Lower lobe of right lung (tissue), 2 donors: ENCODE data around the gene KDM2A. TPM values are rescaled to one million over a fixed set of nuclear protein-coding genes. Genes with fewer than 3 reads are reported as not detected.

Experiments used
- ATAC-seq, 2 donors: fragments of 200-7000 bp; cut with Tn5 transposase; one replicate each; pipeline ENCODE4 v1.9.1; 2020 to 2022; ENCODE audit warnings: mild to moderate bottlenecking in 2 of 2, moderate library complexity in 2 of 2
- DNase-seq: peaks from one replicate; pipeline ENCODE4 v3.0.0-alpha.2; 2020
- H3K27ac ChIP-seq: fragments of 200-600 bp; one replicate; pipeline ENCODE4 v1.8.0; 2022
- H3K27me3 ChIP-seq: fragments of 200-600 bp; one replicate; pipeline ENCODE4 v1.8.0; 2022; ENCODE audit warnings: low read depth
- H3K36me3 ChIP-seq: fragments of 200-600 bp; one replicate; pipeline ENCODE4 v1.8.0; 2022; ENCODE audit warnings: mild to moderate bottlenecking
- H3K4me1 ChIP-seq: fragments of 200-600 bp; one replicate; pipeline ENCODE4 v1.8.0; 2022
- H3K4me3 ChIP-seq: fragments of 200-600 bp; one replicate; pipeline ENCODE4 v1.8.0; 2022; ENCODE audit warnings: mild to moderate bottlenecking
- H3K9me3 ChIP-seq: fragments of 200-600 bp; one replicate; pipeline ENCODE4 v1.8.0; 2022
- intact Hi-C: fragments of 100-400 bp; cut with DNase I; formaldehyde crosslinking; loops from one replicate; pipeline ENCODE4 v1.11.0; 2022
- total RNA-seq: library from RNA; stranded (reverse); fragmentation: NEBNext Ultra II Directional; extraction: Animal tissue kit (Norgen Biotek cat#: 25700); gene quantifications from one replicate; pipeline ENCODE4 v1.2.1, GENCODE V29; 2021
- TF ChIP-seq, protein P1 (sequence below): fragments of 200-600 bp; IDR thresholded peaks from one replicate; pipeline ENCODE4 v1.8.0; 2022; ENCODE audit warnings: antibody characterized with exemption, mild to moderate bottlenecking
- donor health status: DM: no; HTN: yes; CAD: no; lungs with severe emphysema.

KDM2A gene
- total RNA-seq, 1 donor from 2014 or later = 80.5 TPM

DNA sequence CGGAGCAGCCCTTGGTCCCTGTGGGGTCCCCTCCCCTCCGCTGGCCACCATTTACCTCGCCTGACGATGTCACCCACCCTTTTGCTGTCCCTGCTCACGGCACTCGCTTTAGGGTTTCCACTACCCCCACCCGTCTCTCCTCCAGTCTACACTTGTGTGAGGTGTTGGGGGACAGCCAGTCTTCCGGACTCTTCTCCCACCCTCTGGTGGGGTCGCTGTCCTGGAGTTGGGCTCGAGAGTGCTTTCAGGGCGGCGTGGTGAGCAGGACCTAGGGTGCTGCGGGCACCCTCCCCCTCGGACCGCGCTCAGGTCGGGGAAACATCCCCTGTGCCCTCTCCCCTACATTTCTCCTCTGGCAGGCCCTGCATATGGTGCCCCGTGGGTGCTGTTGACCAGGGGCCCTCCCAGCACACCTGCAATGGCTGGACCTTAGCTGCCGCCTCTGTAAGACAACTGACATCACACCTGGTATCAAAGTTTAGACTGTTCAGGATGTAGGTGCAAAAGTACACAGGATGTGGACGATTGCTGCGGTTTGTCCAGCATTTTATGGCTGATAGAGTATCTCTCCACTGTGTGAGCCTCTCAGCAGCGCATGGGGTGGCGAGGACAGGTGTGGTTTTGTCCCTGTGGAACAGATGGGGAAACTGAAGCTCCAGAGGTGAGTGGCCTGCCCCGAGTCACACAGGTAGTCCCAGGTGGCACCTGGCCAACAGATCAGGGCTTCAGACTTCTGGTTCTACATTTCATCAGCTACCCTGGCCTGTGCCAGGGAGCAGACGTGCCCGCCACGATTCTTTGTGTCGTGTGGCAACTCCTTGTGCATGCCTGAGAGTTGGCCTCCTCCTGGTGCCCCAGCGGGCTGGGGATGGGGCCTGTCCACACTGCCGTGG, 148.4 kb downstream of the KDM2A start:
- H3K36me3 ChIP-seq = peaks cover 23% of the 10 kb centered on the region
- TF ChIP-seq, protein P1, sequence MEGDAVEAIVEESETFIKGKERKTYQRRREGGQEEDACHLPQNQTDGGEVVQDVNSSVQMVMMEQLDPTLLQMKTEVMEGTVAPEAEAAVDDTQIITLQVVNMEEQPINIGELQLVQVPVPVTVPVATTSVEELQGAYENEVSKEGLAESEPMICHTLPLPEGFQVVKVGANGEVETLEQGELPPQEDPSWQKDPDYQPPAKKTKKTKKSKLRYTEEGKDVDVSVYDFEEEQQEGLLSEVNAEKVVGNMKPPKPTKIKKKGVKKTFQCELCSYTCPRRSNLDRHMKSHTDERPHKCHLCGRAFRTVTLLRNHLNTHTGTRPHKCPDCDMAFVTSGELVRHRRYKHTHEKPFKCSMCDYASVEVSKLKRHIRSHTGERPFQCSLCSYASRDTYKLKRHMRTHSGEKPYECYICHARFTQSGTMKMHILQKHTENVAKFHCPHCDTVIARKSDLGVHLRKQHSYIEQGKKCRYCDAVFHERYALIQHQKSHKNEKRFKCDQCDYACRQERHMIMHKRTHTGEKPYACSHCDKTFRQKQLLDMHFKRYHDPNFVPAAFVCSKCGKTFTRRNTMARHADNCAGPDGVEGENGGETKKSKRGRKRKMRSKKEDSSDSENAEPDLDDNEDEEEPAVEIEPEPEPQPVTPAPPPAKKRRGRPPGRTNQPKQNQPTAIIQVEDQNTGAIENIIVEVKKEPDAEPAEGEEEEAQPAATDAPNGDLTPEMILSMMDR = no peak
- H3K9me3 ChIP-seq = no peaks in the 10 kb centered on the region
- peaks cover 69% of the 10 kb centered on the region for H3K4me1 ChIP-seq
- DNase-seq (peak; percentile 67), ATAC-seq (peak in 1 of 2 donors; percentile 1)
- no peaks in the 10 kb centered on the region for H3K27me3 ChIP-seq
- intact Hi-C loops = loop anchor here (10.0 kb wide), 1 partner anchor 47 kb away; no protein-coding TSS in a partner anchor
- peak overlapping the region; percentile 90 for H3K4me3 ChIP-seq
- peak overlapping the region; percentile 93 for H3K27ac ChIP-seq

DNA sequence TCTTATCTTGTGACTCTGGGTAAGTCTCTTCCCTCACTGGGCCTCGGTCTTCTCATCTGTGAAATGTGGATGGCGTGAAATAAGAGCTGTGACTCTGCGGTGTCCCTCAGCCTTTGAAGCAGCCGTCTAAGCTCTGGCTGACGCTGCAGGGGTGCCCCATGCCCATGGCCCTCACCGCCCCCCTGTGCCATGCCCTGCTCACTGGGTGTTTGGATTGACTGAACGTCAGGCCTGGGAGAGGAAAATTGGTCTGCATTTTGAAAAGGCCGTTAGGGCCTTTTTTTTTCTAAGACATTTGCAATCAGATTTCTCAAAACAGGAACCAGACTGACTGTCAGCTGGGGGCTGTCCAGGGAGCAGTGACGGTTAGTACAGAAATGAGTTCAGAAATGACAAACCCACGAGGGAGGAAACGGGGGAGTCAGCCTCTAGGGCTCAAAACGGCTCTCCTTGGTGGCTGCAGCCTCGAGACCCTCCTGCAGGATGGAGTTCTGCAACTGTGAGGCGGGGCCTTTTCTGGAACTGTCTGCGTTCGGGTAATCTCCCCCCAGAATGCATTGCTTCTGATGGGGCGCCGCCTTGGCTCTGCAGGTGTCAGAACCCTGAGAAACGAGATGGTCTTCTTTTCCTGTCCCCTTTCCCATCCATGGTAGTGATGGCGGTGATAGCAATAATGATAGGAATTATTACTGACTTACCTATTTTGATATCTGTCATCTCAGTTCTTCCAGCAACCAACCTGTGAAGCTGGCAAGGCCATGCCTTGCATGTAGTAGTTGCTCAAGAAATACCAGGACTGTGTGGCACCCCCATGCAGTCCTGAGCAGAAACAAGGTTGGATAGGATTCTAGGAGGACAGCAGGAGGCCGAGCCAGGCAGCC, 149.3 kb downstream of the KDM2A start:
- intact Hi-C loops = loop anchor here (10.0 kb wide), 1 partner anchor 46 kb away; no protein-coding TSS in a partner anchor
- Histone ChIP-seq H3K27me3 (no peaks in the 10 kb centered on the region), H3K27ac (peak overlapping the region; percentile 93), H3K4me1 (peaks cover 69% of the 10 kb centered on the region), H3K36me3 (peaks cover 23% of the 10 kb centered on the region), H3K9me3 (no peaks in the 10 kb centered on the region), H3K4me3 (peak overlapping the region; percentile 90)
- TF ChIP-seq, protein P1 = no peak
- peak in 1 of 2 donors; percentile 18 for ATAC-seq
- DNase-seq = peak; percentile 65

DNA sequence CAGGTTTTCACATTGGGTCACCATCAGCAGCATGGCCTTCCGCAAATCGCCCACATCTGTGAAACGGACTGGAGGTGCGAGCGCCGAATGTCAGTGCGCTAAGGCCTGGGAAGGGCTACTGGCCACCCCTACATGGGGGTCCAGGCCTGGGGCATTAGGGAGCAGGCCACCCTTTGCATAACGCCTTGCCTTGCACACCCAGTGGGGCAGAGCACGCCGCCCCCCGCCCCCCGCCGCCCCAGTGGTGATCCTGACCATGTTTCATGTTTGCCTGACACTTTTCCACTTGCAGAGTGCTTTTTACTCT, 149.9 kb downstream of the KDM2A start:
- H3K27ac ChIP-seq = peak overlapping the region; percentile 93
- H3K4me1 ChIP-seq = peaks cover 74% of the 10 kb centered on the region
- no peak for ATAC-seq
- H3K36me3 ChIP-seq = peaks cover 23% of the 10 kb centered on the region
- H3K4me3 ChIP-seq = peak overlapping the region; percentile 90
- peak; percentile 50 for DNase-seq
- no peaks in the 10 kb centered on the region for H3K9me3 ChIP-seq
- H3K27me3 ChIP-seq = no peaks in the 10 kb centered on the region
- TF ChIP-seq, protein P1 = no peak
- intact Hi-C loops = loop anchor here (10.0 kb wide), 1 partner anchor 46 kb away; no protein-coding TSS in a partner anchor

DNA sequence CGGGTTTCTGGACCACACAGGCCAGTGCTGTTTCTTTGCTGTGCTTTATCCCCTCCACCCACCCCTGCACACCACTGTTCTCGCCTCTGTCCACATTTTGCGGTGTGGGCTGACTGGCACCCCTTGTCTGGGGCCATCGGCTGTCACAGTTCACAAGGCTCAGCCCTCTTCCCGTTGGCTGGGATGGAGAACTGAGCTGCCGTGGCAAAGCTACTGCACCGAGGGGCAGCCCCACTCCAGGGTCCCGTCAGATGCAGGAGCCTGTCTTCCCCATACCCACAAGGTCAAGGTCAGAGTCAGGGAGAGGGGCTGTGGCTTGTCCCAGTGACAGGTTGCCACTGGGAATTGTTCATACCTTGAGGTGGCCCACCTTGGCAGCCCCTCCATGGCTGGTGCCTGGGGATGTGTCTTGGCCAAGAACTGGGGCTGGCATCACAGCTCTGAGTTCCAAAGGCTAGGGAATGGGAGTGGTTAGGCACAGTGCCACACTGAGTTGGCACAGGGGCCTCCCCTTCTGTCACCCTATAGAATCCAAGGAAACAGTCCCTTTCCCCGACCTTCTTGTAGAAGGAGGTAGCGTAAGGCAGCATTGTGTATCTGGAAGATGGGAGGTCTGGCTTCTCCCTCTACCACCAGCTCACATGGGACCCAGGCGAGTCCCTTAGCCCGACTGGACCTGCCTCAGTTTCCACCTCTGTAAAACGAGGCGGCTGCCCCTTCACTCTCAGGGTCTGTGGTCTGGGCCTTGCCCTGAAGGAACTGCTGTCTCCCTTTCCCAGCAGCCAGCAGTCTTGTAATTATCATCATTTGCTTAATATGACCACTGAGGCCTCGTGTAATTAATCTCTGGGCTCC, 150.6 kb downstream of the KDM2A start:
- DNase-seq (peak; percentile 49), ATAC-seq (no peak)
- Histone ChIP-seq H3K27ac (peak overlapping the region; percentile 93), H3K27me3 (no peaks in the 10 kb centered on the region), H3K9me3 (no peaks in the 10 kb centered on the region), H3K4me1 (peaks cover 81% of the 10 kb centered on the region), H3K36me3 (peaks cover 23% of the 10 kb centered on the region), H3K4me3 (peak overlapping the region; percentile 90)
- intact Hi-C loops = loop anchor here (10.0 kb wide), 1 partner anchor 45 kb away; no protein-coding TSS in a partner anchor
- TF ChIP-seq, protein P1 = no peak
